HL-60 (cell line): ENCODE measurements around the gene CNBD2.

Experiments
- CTCF ChIP-seq: IDR thresholded peaks from one replicate; pipeline ENCODE4 v1.5.1; 2011; ENCODE audit warnings: low read length, control low read depth, inconsistent platforms; ENCODE audit not compliant: insufficient read depth
- POLR2AphosphoS5 ChIP-seq: IDR thresholded peaks from 2 replicates; pipeline ENCODE4 v1.6.1; 2012; ENCODE audit warnings: low read depth
- REST ChIP-seq: IDR thresholded peaks from 2 replicates; pipeline ENCODE4 v1.6.1; 2012; ENCODE audit warnings: low read depth; ENCODE audit not compliant: insufficient replicate concordance

GRCh38 chr20:35947907-35948306 lies 20.5 kb upstream of the CNBD2 start:
- TF ChIP-seq CTCF, result no peak
- no peak for TF ChIP-seq POLR2AphosphoS5
- no peak for TF ChIP-seq REST
